ENCODE data around the gene NMNAT2. TPM values are rescaled to one million over a fixed set of nuclear protein-coding genes. Genes with fewer than 3 reads are reported as not detected.
"Not testable (repeated sequence)": the region's sequence is repeated elsewhere in the genome, so short reads cannot be mapped to it uniquely, and the experiment has no call there.

The NMNAT2 gene
- 10 to 100 TPM in 1 of 4 donors, 1 to 10 TPM in 3; 3.0 to 12.9 (median 4.8) TPM for polyA plus RNA-seq (ENCODE audit: insufficient read length in 4 of 4)

- DNase-seq (ENCODE audit: low read depth in 4 of 4, low spot score in 3 of 4) = no peak
Measured at GRCh38 chr1:183417772-183418491, at the start of gene NMNAT2. TSS of gene NMNAT2 (minus strand) at chr1:183418380. CDS start at chr1:183418267, 113 bp downstream.

DNA sequence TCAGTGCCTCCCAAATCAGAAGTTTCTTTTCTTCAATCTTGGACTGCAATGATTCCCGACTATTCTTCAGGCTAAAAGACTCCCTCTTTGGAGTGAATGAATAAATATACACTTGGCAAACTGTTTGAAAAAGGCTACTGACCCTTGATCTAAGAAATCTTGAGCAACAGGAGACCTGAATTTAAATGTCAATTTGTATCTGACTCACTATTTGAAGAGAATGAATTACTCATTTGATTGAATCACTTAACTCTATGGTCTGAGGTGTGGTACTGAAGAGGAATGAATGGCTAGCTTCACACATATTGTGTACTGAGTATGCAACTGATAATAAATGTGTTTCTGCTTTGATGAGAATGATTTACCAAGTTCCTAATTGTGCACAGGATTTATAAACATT, 49.5 kb upstream of the NMNAT2 start:
- no peak for DNase-seq (ENCODE audit: low read depth in 4 of 4, low spot score in 3 of 4)

GRCh38 chr1:183466781-183467180, 48.6 kb upstream of the NMNAT2 start:
- DNase-seq (ENCODE audit: low read depth in 4 of 4, low spot score in 3 of 4) = no peak

GRCh38 chr1:183463566-183463965, 45.4 kb upstream of the NMNAT2 start:
- no peak for DNase-seq (ENCODE audit: low read depth in 4 of 4, low spot score in 3 of 4)

GRCh38 chr1:183461350-183461749, 43.2 kb upstream of the NMNAT2 start:
- DNase-seq (ENCODE audit: low read depth in 4 of 4, low spot score in 3 of 4) = no peak

DNA sequence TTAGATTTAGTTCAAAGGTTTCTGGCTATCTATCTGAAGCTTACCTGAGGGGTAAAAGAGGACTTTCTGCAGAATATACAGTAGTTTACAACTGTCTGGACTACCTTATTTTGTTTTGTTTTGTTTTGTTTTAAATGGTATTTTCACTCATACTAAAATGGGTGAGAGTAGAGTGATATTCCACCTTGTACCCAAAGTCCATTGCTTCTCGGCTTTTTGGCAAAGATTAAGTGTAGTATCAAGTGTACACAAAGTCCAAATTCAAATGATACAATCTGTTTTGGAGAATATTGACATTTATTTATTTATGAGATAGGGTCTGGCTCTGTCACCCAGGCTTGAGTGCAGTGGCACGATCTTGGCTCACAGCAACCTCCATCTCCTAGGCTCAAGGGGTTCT, 42.4 kb upstream of the NMNAT2 start:
- no peak for DNase-seq (ENCODE audit: low read depth in 4 of 4, low spot score in 3 of 4)

- no peak for DNase-seq (ENCODE audit: low read depth in 4 of 4, low spot score in 3 of 4)
Measured at GRCh38 chr1:183457449-183457848, 39.3 kb upstream of the NMNAT2 start.

DNA sequence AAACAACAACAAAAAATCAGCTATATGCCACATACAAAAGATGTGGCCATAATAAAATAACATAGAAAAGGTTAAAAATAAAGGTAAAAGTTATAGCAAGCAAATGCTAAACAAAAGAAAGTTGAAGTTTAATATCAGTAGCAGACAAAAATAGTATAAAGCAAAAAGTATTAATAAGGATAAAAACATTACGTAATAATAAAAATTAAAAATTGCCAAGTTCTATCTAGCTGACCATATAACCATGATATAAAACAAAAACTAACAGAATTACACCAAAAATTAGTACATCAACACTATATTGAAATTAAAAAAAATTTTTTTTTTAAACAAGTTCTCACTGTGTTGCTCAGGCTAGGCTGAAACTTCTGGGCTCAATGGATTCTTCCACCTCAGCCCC, 38.6 kb upstream of the NMNAT2 start:
- no peak for DNase-seq (ENCODE audit: low read depth in 4 of 4, low spot score in 3 of 4)

- no peak for DNase-seq (ENCODE audit: low read depth in 4 of 4, low spot score in 3 of 4)
Measured at GRCh38 chr1:183454377-183454776, 36.2 kb upstream of the NMNAT2 start.

GRCh38 chr1:183450093-183450492, 31.9 kb upstream of the NMNAT2 start:
- DNase-seq (ENCODE audit: low read depth in 4 of 4, low spot score in 3 of 4) = no peak

DNA sequence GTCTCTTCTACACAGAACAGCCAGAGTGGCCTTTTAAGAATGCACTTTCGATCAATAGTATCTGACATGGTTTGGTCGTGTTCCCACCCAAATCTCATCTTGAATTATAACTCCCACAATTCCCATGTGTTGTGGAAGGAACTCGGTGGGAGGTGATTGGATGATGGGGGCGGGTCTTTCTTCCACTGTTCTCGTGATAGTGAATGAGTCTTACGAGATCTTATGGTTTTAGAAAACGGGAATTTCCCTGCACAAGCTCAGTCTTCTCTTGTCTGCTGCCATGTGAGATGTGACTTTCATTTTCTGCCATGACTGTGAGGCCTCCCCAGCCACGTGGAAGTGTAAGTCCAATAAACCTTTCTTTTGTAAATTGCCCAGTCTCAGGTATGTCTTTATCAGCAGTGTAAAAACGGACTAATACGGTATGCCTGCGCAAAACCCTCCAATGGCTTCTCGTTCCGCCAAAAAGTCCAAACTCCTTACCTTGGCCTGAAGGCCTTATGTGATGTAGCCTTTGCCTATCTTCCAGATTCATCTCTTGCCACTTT, 31.1 kb upstream of the NMNAT2 start:
- DNase-seq (ENCODE audit: low read depth in 4 of 4, low spot score in 3 of 4) = no peak

- no peak for DNase-seq (ENCODE audit: low read depth in 4 of 4, low spot score in 3 of 4)
Measured at GRCh38 chr1:183444243-183444642, 26.1 kb upstream of the NMNAT2 start.

- no peak for DNase-seq (ENCODE audit: low read depth in 4 of 4, low spot score in 3 of 4)
Measured at GRCh38 chr1:183443466-183443865, 25.3 kb upstream of the NMNAT2 start.

- DNase-seq (ENCODE audit: low read depth in 4 of 4, low spot score in 3 of 4) = no peak
Measured at GRCh38 chr1:183443011-183443410, 24.8 kb upstream of the NMNAT2 start.

GRCh38 chr1:183438060-183438459, 19.9 kb upstream of the NMNAT2 start:
- DNase-seq (ENCODE audit: low read depth in 4 of 4, low spot score in 3 of 4) = no peak

GRCh38 chr1:183435497-183435896, 17.3 kb upstream of the NMNAT2 start:
- no peak for DNase-seq (ENCODE audit: low read depth in 4 of 4, low spot score in 3 of 4)

GRCh38 chr1:183433703-183434102, 15.5 kb upstream of the NMNAT2 start:
- DNase-seq (ENCODE audit: low read depth in 4 of 4, low spot score in 3 of 4) = no peak

GRCh38 chr1:183432548-183432875, 14.3 kb upstream of the NMNAT2 start:
- no peak for DNase-seq (ENCODE audit: low read depth in 4 of 4, low spot score in 3 of 4)

DNA sequence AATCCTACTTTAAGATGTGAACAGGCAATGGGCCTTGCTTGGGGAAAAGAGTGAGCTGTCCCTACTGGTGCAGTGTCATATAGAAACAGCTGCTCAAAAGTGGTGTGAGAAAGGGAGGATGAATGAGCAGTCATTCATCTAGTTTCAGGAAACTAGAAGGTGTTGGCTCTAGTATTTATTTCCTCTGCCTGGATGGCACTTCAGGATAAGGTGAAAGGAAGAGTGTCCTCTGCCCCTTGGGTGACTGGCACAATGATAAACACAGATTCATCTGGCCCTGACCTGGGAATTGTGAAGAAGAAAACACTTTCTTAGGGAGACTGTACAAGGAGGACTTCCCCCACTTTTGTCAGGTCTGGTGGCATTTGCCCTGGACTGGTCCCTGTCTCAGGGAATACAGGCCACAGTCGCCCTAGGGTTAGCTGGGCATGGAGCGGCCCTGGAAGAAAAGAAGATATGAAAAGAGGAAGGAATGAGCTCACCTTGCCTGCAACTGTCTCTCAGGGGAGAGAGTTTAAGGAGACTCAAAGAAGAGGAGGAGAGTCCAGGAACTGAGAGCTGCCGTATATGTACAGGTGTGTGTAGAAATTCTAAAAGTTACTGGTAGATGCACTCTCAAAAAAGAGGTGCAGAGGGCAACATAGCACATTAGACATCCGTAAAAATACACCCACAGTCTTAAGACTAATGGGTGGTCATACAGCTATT, 13.8 kb upstream of the NMNAT2 start:
- DNase-seq (ENCODE audit: low read depth in 4 of 4, low spot score in 3 of 4) = no peak

- DNase-seq (ENCODE audit: low read depth in 4 of 4, low spot score in 3 of 4) = not testable (repeated sequence)
Measured at GRCh38 chr1:183427591-183427990, 9.4 kb upstream of the NMNAT2 start.

DNA sequence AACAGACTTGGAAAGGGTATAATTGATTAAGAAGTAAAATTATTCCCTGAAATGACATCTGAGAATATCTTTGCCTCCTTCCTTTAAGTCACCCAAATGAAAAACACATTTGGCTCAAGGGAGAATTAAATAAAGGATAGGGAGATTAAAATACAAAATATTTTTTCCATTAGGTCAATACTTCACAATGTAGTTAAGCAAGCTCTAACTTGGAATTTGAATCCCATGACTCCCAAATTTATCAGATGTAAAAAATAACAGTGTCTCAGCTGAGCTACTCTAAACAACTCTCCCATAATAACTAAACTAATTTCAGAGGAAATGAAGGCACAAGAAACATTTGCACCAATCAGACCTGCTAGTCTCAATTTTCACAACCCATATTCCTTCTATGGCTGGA, 6.5 kb upstream of the NMNAT2 start:
- no peak for DNase-seq (ENCODE audit: low read depth in 4 of 4, low spot score in 3 of 4)

DNA sequence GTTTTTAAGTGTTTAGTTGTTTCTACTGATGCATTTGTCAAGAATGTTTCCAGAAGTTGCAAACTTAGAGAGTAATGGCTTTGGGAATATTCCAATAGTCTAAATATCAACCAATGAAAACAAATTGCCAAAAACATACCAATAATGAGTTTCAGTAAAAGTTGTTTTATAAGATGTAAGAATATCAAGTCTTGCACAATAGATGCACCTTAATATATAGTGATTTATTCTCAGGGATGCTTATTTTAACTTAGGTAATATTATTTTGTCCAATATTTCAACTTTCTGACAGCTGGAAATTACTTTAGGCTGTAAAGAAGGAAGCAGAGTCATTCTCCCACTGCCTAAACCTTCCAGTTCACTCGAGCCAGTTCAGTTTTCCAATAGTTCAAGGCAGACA, 5.4 kb upstream of the NMNAT2 start:
- no peak for DNase-seq (ENCODE audit: low read depth in 4 of 4, low spot score in 3 of 4)

Data from left renal pelvis (tissue), 4 donors.